ENCODE data around the gene SAGE1.
"Not testable (repeated sequence)": the region's sequence is repeated elsewhere in the genome, so short reads cannot be mapped to it uniquely, and the experiment has no call there.

SAGE1 gene, protein sequence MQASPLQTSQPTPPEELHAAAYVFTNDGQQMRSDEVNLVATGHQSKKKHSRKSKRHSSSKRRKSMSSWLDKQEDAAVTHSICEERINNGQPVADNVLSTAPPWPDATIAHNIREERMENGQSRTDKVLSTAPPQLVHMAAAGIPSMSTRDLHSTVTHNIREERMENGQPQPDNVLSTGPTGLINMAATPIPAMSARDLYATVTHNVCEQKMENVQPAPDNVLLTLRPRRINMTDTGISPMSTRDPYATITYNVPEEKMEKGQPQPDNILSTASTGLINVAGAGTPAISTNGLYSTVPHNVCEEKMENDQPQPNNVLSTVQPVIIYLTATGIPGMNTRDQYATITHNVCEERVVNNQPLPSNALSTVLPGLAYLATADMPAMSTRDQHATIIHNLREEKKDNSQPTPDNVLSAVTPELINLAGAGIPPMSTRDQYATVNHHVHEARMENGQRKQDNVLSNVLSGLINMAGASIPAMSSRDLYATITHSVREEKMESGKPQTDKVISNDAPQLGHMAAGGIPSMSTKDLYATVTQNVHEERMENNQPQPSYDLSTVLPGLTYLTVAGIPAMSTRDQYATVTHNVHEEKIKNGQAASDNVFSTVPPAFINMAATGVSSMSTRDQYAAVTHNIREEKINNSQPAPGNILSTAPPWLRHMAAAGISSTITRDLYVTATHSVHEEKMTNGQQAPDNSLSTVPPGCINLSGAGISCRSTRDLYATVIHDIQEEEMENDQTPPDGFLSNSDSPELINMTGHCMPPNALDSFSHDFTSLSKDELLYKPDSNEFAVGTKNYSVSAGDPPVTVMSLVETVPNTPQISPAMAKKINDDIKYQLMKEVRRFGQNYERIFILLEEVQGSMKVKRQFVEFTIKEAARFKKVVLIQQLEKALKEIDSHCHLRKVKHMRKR

DNA sequence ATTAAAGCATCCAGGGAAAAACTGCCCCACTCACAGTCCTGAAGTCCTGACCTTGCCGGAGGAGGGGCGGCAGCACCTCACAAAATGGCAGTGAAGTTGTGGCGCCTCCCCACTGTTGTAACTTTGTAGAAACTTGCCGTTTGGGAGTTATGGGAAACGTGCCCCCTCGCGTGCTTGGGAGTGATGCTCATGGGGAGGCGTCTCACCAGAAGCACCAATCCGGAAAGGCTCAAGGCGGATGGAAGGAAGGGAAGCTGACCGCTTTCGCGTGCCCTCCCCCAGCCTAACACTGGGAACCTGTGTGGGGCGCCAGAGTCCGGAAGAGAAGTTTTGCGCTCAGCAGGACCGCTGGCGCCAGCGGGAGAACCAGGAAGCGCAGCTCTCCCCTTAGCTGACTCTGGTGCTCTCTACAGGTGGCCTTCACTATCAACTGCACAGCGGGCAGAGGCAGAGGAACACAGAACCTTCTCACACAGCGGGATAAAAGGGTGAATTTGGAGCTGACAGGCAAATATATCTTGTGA is at the start of gene SAGE1, which contains the start of gene CT45A10:
SAGE1 (plus strand) TSS at position 423 of the 524 bp plus-strand sequence. CDS start 2,527 bp downstream, outside the sequence.
CT45A10 (minus strand) TSS at position 151 of the 524 bp plus-strand sequence. CDS start 8,100 bp downstream, outside the sequence.
- H3K27ac ChIP-seq (ENCODE audit: low read depth, low read length): no peak within 1 kb of the TSS
- no peaks in the 10 kb centered on the region for H3K36me3 ChIP-seq (ENCODE audit: control insufficient read depth, insufficient read depth, low read length)
- no peak within 1 kb of the TSS for H3K4me3 ChIP-seq (ENCODE audit: low read length)
- no peak within 1 kb of the TSS for H3K9ac ChIP-seq (ENCODE audit: low read length)
- no peaks in the 10 kb centered on the region for H3K27me3 ChIP-seq (ENCODE audit: control insufficient read depth, insufficient read depth, low read length)
- H3K4me1 ChIP-seq (ENCODE audit: control insufficient read depth, insufficient read depth, low read length): no peaks in the 10 kb centered on the region

DNA sequence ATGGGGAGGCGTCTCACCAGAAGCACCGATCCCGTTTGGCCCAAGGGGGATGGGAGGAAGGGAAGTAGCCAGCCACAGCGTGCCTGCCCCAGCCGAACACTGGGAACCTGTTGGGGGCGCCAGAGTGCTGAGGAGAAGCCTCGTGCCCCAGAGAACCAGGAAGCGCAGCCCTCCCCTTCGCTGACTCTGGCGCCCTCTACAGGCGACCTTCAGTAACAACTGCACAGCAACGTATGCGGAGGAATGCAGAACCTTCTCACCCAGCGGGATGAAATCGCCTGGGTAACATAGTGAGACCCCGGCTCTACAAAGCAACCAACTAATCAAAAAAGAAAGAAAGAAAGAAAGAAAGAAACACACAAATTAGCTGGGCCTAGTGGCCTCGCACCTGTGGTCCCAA is 39.1 kb upstream of the SAGE1 start, which contains the start of gene CT45A8:
CT45A8 (minus strand) TSS at position 101 of the 400 bp plus-strand sequence. CDS start 3,755 bp downstream, outside the sequence.
- not testable (repeated sequence) for H3K4me1 ChIP-seq (ENCODE audit: control insufficient read depth, insufficient read depth, low read length); H3K9ac ChIP-seq (ENCODE audit: low read length); H3K36me3 ChIP-seq (ENCODE audit: control insufficient read depth, insufficient read depth, low read length); H3K27me3 ChIP-seq (ENCODE audit: control insufficient read depth, insufficient read depth, low read length); H3K27ac ChIP-seq (ENCODE audit: low read depth, low read length); H3K4me3 ChIP-seq (ENCODE audit: low read length)

DNA sequence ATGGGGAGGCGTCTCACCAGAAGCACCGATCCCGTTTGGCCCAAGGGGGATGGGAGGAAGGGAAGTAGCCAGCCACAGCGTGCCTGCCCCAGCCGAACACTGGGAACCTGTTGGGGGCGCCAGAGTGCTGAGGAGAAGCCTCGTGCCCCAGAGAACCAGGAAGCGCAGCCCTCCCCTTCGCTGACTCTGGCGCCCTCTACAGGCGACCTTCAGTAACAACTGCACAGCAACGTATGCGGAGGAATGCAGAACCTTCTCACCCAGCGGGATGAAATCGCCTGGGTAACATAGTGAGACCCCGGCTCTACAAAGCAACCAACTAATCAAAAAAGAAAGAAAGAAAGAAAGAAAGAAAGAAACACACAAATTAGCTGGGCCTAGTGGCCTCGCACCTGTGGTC is 21.8 kb upstream of the SAGE1 start, which contains the start of gene CT45A9:
CT45A9 (minus strand) TSS at position 101 of the 400 bp plus-strand sequence. CDS start 3,751 bp downstream, outside the sequence.
- not testable (repeated sequence) for H3K27ac ChIP-seq (ENCODE audit: low read depth, low read length); H3K36me3 ChIP-seq (ENCODE audit: control insufficient read depth, insufficient read depth, low read length); H3K27me3 ChIP-seq (ENCODE audit: control insufficient read depth, insufficient read depth, low read length); H3K4me1 ChIP-seq (ENCODE audit: control insufficient read depth, insufficient read depth, low read length); H3K9ac ChIP-seq (ENCODE audit: low read length); H3K4me3 ChIP-seq (ENCODE audit: low read length)

DNA sequence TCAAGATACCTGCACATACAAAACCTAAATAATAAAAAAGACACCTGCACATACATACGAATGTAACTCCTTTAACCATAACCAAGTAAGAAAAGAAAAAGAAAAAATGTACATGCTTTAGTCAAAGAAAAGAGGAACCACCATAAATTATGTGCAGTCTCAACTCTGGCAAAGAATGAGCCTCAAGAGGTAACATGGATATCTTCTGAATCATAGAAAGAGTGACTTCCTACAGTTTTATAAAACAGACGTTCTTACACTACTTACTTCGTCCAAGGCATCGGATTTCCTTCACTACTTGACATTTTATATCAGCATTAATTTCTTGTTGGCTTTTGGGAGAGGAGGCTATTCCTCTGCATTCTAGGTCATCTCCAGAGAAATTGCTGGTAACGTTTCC is 10.8 kb upstream of the SAGE1 start:
- not testable (repeated sequence) for H3K9ac ChIP-seq (ENCODE audit: low read length); H3K4me3 ChIP-seq (ENCODE audit: low read length); H3K36me3 ChIP-seq (ENCODE audit: control insufficient read depth, insufficient read depth, low read length); H3K27ac ChIP-seq (ENCODE audit: low read depth, low read length); H3K27me3 ChIP-seq (ENCODE audit: control insufficient read depth, insufficient read depth, low read length); H3K4me1 ChIP-seq (ENCODE audit: control insufficient read depth, insufficient read depth, low read length)

DNA sequence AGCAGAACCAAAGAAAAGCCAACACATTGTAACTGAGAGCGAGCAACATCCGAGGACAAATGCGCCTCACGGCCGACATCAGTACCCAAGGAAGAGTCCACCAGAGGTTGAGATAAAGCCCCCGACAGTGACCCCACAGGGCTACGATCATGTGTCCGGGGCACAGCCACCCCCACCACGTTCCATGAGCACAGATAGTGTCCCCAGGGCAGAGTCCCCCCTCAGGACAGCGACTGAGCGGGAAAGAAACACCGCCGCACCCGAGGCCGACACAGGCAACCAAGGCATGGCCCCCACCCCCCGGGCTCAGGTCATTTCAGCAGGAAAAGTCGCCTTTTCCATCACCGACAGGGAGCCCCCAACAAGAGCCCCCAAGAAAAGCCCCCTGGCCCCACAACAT is 5.3 kb upstream of the SAGE1 start:
- H3K36me3 ChIP-seq (ENCODE audit: control insufficient read depth, insufficient read depth, low read length); H3K9ac ChIP-seq (ENCODE audit: low read length); H3K4me3 ChIP-seq (ENCODE audit: low read length); H3K27ac ChIP-seq (ENCODE audit: low read depth, low read length); H3K4me1 ChIP-seq (ENCODE audit: control insufficient read depth, insufficient read depth, low read length); H3K27me3 ChIP-seq (ENCODE audit: control insufficient read depth, insufficient read depth, low read length): not testable (repeated sequence)

DNA sequence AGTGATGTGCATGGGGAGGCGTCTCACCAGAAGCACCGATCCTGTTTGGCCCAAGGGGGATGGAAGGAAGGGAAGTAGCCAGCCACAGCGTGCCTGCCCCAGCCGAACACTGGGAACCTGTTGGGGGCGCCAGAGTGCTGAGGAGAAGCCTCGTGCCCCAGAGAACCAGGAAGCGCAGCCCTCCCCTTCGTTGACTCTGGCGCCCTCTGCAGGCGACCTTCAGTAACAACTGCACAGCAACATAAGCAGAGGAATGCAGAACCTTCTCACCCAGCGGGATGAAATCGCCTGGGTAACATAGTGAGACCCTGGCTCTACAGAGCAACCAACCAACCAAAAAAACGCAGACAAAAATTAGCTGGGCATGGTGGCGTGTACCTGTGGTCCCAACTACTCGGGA is 4.5 kb upstream of the SAGE1 start:
- not testable (repeated sequence) for H3K4me3 ChIP-seq (ENCODE audit: low read length); H3K9ac ChIP-seq (ENCODE audit: low read length); H3K27ac ChIP-seq (ENCODE audit: low read depth, low read length); H3K4me1 ChIP-seq (ENCODE audit: control insufficient read depth, insufficient read depth, low read length); H3K27me3 ChIP-seq (ENCODE audit: control insufficient read depth, insufficient read depth, low read length); H3K36me3 ChIP-seq (ENCODE audit: control insufficient read depth, insufficient read depth, low read length)

DNA sequence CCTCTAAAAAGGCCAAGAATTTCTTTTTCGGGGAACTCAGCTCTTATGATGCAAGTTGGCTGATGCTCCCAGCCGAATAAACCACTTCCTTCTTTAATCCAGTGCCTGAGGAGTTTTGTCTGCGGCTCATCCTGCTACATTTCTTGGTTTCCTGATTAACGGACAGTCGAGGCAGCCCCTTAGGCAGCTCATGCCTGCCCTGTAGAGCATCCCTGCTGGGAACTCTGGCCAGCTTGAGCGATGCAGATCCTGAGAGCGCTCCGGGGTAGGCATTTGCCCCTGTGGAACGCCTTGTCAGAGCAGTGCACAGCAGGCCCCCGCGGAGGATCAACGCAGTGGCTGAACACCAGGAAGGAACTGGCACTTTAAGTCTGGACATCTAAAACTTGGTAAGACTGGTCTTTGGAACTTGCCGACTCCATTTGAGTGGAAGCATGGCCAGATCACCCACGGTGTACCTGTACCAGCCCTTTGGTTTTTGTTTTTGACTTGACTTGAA is 3.4 kb upstream of the SAGE1 start:
- no peak overlapping the region for H3K9ac ChIP-seq (ENCODE audit: low read length)
- H3K27ac ChIP-seq (ENCODE audit: low read depth, low read length): no peak overlapping the region
- no peaks in the 10 kb centered on the region for H3K36me3 ChIP-seq (ENCODE audit: control insufficient read depth, insufficient read depth, low read length)
- no peaks in the 10 kb centered on the region for H3K27me3 ChIP-seq (ENCODE audit: control insufficient read depth, insufficient read depth, low read length)
- no peak overlapping the region for H3K4me3 ChIP-seq (ENCODE audit: low read length)
- no peaks in the 10 kb centered on the region for H3K4me1 ChIP-seq (ENCODE audit: control insufficient read depth, insufficient read depth, low read length)

DNA sequence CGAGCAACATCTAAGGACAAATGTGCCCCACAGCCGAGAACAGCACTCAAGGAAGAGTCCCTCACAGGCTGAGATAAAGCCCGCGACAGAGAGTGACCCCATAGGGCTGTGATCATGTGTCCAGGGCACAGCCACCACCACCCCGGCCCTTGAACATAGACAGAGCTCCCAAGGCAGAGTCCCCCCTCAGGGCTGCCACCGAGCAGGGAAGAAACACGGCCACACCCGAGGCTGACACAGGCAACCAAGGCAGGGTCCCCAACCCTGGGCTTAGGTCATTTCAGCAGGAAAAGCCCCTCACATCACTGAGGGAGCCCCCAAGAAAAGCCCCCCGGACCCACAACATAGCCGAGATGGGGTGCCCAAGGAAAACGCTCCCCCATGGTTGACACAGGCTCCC is 735 bp upstream of the SAGE1 start:
- Histone ChIP-seq H3K4me1 (ENCODE audit: control insufficient read depth, insufficient read depth, low read length) (no peaks in the 10 kb centered on the region), H3K27ac (ENCODE audit: low read depth, low read length) (no peak overlapping the region), H3K27me3 (ENCODE audit: control insufficient read depth, insufficient read depth, low read length) (no peaks in the 10 kb centered on the region), H3K4me3 (ENCODE audit: low read length) (no peak overlapping the region), H3K36me3 (ENCODE audit: control insufficient read depth, insufficient read depth, low read length) (no peaks in the 10 kb centered on the region), H3K9ac (ENCODE audit: low read length) (no peak overlapping the region)

DNA sequence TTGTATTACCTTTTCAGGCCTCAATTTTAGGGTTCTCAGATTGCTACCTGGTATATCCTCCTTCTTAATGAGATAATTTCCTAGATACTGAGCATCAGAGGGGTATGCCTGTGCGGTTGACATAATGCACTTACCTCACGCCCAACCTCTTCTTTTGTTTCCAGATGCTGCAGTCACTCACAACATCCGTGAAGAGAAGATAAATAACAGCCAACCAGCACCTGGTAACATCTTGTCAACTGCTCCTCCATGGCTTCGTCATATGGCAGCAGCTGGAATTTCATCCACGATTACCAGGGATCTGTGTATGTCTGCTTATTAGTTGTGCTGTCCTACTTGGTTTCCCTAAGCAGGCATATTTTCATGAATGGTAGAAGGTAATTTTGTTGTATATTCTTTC is 16.7 kb downstream of the SAGE1 start:
- Histone ChIP-seq H3K36me3 (ENCODE audit: control insufficient read depth, insufficient read depth, low read length) (no peaks in the 10 kb centered on the region), H3K9ac (ENCODE audit: low read length) (no peak overlapping the region)

DNA sequence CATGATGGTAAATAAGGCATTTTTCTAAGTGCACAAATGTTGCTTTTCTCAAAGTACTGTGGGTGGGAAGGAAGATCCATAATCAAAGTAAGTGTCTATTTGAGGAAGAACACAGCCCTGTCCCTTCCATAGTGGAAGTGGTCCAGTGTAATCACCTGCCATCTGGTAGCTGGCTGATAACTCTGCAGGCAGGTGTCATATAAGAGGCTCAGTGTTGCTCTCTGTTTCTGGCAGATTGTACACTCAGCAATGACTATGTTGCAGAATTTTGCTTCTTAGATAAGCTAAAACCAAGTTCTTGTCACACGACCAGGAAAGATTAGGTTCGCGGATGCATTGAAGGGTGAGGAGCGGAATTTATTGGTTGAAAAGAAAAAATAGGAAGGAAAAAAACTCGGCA is 20.9 kb downstream of the SAGE1 start:
- no peak overlapping the region for H3K9ac ChIP-seq (ENCODE audit: low read length)
- no peaks in the 10 kb centered on the region for H3K27me3 ChIP-seq (ENCODE audit: control insufficient read depth, insufficient read depth, low read length)
- no peak overlapping the region for H3K27ac ChIP-seq (ENCODE audit: low read depth, low read length)
- no peaks in the 10 kb centered on the region for H3K36me3 ChIP-seq (ENCODE audit: control insufficient read depth, insufficient read depth, low read length)
- no peak overlapping the region for H3K4me3 ChIP-seq (ENCODE audit: low read length)
- H3K4me1 ChIP-seq (ENCODE audit: control insufficient read depth, insufficient read depth, low read length): no peaks in the 10 kb centered on the region

More for the DNA sequence above, 16.7 kb downstream of the SAGE1 start:
- H3K4me1 ChIP-seq (ENCODE audit: control insufficient read depth, insufficient read depth, low read length): no peaks in the 10 kb centered on the region
- H3K4me3 ChIP-seq (ENCODE audit: low read length): no peak overlapping the region
- no peak overlapping the region for H3K27ac ChIP-seq (ENCODE audit: low read depth, low read length)
- H3K27me3 ChIP-seq (ENCODE audit: control insufficient read depth, insufficient read depth, low read length): no peaks in the 10 kb centered on the region

DNA sequence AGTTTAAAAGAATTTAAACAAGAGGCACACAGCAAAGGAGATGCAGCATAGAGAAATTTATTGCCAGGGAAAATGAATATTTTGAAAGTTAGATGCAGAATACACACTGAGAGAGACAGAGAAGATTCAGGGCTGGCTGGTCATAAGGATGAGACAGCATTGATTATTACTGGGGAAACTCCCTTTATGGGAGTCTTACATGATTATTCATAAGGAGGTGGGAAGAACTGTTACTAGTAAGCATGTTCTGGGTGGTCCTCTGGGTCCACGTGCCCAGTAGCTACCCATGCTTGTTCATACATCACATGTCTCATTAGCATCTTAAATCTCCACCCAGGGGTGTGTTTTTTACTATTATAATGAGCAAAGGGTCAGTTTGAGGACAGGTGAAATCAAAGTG is 27.0 kb downstream of the SAGE1 start:
- not testable (repeated sequence) for H3K27me3 ChIP-seq (ENCODE audit: control insufficient read depth, insufficient read depth, low read length); H3K36me3 ChIP-seq (ENCODE audit: control insufficient read depth, insufficient read depth, low read length); H3K9ac ChIP-seq (ENCODE audit: low read length); H3K4me1 ChIP-seq (ENCODE audit: control insufficient read depth, insufficient read depth, low read length); H3K27ac ChIP-seq (ENCODE audit: low read depth, low read length); H3K4me3 ChIP-seq (ENCODE audit: low read length)

DNA sequence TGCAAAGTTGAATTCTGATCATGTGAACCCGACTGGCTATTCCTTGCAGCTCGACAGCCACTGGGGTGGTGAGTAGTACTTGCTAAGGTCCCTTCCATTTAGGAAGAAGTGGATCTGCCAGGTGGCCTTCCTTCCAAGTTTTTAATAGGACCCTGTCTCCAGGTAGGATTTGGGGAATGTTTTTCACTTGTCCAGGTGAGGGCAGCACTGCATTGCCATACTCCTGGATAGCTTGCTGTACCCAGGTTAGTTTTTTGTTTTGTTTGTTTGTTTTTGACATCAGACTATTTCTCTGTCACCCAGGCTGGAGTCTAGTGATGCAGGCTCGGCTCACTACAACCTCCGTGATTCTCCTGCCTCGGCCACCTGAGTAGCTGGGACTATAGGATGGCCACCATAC is 29.8 kb downstream of the SAGE1 start:
- Histone ChIP-seq H3K27ac (ENCODE audit: low read depth, low read length) (no peak overlapping the region), H3K4me1 (ENCODE audit: control insufficient read depth, insufficient read depth, low read length) (no peaks in the 10 kb centered on the region), H3K27me3 (ENCODE audit: control insufficient read depth, insufficient read depth, low read length) (no peaks in the 10 kb centered on the region)

More for the DNA sequence above, 29.8 kb downstream of the SAGE1 start:
- H3K36me3 ChIP-seq (ENCODE audit: control insufficient read depth, insufficient read depth, low read length): no peaks in the 10 kb centered on the region
- no peak overlapping the region for H3K4me3 ChIP-seq (ENCODE audit: low read length)
- no peak overlapping the region for H3K9ac ChIP-seq (ENCODE audit: low read length)

Data from rectal smooth muscle tissue (tissue), 1 donor.